DMS 273 (cell line): ENCODE measurements around the gene APOBEC3B.
"Not testable (repeated sequence)": the region's sequence is repeated elsewhere in the genome, so short reads cannot be mapped to it uniquely, and the experiment has no call there.

Experiments
- DNase-seq: peaks from one replicate; lab custom pipeline; 2025; ENCODE audit not compliant: unreplicated experiment; lab: John Stamatoyannopoulos, UW

APOBEC3B gene

DNA sequence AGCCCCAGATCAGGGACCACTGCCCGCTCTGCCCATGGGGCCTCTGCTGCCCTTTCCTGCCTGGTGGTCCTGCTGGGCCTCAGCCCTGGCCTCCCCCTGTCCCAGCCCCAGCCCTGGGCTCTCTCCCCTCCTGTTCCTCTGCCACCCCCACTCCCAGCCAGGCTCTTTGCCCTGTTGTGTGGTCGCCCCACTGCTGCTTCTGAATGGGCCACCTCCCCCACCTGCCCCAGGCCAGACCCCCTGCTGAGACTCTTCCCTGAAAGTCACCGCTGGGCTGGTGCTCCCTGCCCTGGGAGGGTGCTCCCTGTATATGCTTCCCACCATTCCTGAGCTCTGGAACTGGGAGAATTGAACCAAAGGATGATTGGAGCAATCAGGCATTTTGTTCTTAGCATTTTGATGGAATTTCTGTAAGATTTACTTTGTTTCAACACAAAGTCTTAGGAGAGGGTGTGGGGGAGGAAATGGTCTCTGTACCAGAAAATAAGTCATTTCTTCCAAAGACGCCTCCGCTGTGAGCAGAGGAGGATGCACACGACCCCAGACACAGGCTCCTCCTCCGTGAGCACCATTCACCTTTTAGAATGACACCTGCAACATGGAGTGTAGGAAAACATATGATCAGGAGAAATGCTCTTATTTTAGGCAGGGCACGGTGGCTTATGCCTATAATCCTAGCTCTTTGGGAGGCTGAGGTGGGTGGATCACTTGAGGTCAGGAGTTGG, 5.2 kb downstream of the APOBEC3B start:
- no peak for DNase-seq

DNA sequence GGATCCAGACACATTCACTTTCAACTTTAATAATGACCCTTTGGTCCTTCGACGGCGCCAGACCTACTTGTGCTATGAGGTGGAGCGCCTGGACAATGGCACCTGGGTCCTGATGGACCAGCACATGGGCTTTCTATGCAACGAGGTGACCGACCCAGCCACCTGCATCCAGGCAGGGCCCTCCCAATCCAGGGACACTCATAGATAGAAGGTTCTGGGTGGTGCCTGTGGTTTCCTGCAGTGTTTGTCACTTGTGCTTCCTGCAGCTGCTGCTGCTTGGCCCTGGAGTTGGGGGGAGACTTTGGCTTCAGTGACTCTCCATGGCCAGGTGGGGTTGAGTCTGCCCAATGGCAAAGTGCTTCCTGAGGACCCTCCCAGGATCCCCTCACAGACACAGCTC, 7.3 kb downstream of the APOBEC3B start:
- DNase-seq: no peak

GRCh38 chr22:38992871-38993371, 10.8 kb downstream of the APOBEC3B start:
- DNase-seq: peak; percentile 39

DNA sequence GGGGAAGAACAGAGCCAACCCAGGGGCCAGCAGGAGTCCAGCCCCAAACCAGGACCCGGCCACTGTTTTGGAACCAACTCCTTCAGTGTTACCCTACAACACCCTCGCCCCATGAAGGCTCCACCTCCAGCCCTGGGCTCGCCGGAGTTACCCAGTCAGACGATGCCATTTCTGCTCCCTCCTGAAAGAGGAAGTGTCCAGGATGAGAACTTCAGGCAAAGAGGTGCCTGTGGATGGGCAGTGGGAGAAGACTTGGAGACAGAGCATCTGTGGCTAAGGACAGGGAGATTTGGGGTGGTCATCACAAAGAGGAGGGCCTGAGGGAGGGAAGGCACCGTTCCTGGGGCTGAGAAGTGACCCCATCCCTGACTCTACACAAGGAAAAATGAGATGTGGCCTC, 14.0 kb downstream of the APOBEC3B start:
- DNase-seq: no peak

DNA sequence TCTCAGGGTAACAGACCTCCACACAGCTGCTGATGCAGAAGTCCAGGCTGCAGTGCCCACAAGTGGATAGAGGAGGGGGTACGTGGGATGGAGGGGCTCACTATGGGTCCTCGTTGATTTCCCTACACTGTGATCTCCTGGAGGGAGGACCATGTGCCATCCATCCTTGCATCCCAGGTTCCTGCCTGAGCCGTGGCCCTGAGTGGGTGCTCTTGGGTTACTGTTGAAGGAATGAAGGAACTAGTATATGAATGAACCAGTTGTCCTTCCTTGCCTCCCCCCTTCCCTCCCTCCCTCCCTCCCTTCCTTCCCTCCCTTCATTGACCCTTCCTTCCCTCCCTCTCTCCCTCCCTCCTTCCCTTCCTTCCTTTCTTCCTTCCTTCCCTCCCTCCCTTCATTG, 15.4 kb downstream of the APOBEC3B start:
- no peak for DNase-seq

DNA sequence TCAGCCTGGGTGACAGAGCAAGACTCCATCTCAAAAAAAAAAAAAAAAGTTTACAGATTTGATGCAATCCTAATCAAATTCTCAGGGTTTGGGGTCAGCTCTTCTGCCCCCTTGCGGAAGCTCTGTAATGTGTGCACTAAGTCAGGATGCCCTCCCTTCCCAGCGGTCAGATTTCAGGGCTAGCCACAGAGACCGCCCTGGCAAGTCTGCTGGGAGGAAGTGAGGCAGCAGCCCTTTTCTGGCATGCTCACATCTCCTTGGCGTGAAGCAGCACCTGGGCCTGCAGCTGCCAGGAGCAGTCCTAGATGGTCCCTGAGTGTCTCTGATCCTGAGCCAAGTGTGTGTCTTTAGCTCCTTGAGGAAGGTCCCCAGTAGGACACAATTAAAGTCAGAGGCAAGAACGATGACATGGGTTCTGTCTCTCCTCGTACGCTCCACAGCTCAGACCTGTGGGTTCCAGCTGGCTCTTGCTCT, 21.1 kb downstream of the APOBEC3B start:
- DNase-seq: peak; percentile 70

GRCh38 chr22:39007177-39007576, 25.0 kb downstream of the APOBEC3B start:
- DNase-seq: no peak

DNA sequence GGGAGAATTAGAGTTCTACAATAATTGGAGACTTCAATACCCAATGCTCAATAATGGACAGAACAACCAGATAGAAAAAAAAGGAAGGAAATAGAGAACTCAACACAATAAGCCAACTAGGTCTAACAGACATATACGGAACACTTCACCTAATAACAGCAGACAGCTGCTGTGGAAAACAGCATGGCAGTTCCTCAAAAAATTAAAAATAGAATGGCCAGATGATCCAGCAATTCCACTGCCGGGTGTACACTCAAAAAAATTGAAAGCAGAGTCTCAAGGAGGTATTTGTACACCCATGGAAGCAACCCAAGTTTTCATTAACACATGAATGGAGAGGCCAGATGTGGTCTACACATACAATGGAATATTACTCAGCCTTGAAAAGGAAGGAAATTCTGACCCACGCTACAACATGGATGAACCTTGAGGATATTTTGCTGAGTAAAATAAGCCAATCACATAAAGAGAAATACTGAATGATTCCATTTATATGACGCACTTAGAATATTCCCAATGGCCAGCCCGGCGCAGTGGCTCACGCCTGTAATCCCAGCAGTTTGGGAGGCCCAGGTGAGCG, 26.2 kb downstream of the APOBEC3B start:
- DNase-seq: not testable (repeated sequence)

DNA sequence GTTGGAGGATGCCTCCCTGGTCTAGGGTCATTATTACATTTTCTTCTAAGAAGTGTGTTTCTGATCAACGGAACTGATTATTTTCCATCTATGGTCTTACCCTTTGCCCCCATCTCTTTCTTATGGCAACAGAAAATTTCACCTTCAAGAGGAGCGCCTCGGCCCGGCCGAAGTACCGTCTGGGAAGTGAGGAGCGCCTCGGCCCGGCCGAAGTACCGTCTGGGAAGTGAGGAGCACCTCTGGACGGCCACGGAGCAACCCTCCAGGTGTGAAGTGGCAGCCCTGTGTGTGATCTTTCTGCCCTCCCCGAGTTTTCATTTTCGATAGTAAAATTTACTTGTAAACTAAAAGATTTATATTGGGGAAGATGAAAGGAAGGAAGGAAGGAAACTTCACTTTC, 28.8 kb downstream of the APOBEC3B start:
- DNase-seq: no peak

GRCh38 chr22:39012533-39013511, 30.7 kb downstream of the APOBEC3B start:
- no peak for DNase-seq

DNA sequence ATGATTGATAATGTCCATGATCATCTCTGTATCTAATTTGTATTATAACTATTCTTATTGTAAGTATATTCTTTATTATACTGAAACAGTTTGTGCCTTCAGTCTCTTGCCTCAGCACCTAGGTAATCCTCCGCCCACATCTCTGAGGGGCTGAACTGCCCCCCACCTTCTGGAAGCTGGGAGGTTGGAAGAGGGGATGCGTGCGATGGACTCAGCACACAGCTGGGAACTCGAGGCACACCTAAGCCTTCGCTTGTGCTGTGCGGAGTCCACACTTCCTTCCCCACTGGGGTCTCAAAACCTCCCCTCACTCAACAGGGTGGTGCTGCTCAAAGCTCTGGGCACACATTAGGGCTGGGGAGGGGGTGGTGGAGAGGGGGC, 31.4 kb downstream of the APOBEC3B start:
- not testable (repeated sequence) for DNase-seq

DNA sequence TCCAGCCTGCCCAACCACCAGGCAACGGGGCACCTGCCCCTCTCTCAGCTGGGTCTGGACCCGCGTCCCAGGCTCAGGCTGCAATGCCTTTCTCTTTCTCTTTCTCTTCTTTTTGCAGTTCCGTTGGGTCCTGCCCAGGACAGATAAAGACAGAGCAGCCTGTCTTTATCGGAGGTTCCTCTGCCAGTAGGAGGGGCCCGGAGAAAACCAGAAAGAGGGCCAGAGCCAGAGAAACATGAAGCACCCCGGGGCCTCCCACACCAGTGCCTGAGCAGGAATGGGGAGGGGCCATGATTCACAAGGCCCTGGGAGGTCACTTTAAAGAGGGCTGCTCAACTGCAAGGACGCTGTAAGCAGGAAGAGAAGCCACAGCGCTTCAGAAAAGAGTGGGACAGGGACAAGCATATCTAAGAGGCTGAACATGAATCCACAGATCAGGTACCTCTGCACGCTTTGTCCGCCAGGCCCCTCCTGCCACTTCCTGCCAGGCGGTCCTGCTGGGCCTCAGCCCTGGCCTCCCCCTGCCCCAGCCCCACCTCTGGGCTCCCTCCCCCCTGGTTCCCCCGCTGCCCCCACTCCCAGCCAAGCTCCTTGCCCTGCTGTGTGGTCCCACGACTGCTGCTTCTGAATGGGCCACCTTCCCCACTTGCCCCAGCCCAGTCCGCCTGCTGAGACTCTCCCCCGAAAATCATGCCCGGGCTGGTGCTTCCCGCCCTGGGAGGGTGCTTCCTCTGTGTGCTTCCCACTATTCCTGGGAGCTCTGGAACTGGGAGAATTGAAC, 32.0 kb downstream of the APOBEC3B start, which contains the start of gene APOBEC3C:
Gene APOBEC3C, plus strand, starts transcription at position 316 of the 781 bp plus-strand sequence. Its CDS starts 106 bp downstream, at position 422.
- DNase-seq: peak; percentile 63

DNA sequence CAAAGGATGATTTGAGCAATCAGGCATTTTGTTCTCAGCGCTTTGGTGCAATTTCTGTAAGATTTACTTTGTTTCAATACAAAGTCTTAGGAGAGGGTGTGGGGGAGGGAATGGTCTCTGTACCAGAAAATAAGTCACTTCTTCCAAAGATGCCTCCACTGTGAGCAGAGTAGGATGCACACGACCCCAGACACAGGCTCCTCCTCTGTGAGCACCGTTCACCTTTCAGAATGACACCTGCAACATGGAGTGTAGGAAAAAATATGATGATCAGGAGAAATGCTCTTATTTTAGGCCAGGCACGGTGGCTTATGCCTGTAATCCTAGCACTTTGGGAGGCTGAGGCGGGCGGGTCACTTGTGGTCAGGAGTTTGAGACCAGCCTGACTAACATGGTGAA, 32.6 kb downstream of the APOBEC3B start:
- DNase-seq: not testable (repeated sequence)

DNA sequence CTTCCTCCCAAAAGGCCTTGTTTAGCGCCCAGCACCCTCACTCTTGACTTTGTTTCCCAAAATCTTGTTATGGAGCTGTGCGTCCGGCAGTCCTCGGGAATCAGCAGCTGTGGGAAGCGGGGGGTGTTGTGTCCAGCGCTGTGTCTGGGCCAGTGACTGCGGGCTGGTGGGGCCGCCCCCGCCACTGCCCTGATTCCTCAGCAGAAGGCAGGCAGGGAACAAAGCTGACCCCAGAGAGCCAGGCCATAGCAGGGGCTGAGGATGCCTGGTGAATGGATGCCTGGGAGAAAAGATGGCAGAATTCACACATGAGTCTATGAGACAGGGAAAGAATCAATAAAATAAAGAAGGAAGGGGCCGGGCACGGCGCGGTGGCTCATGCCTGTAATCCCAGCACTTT, 34.4 kb downstream of the APOBEC3B start:
- no peak for DNase-seq

DNA sequence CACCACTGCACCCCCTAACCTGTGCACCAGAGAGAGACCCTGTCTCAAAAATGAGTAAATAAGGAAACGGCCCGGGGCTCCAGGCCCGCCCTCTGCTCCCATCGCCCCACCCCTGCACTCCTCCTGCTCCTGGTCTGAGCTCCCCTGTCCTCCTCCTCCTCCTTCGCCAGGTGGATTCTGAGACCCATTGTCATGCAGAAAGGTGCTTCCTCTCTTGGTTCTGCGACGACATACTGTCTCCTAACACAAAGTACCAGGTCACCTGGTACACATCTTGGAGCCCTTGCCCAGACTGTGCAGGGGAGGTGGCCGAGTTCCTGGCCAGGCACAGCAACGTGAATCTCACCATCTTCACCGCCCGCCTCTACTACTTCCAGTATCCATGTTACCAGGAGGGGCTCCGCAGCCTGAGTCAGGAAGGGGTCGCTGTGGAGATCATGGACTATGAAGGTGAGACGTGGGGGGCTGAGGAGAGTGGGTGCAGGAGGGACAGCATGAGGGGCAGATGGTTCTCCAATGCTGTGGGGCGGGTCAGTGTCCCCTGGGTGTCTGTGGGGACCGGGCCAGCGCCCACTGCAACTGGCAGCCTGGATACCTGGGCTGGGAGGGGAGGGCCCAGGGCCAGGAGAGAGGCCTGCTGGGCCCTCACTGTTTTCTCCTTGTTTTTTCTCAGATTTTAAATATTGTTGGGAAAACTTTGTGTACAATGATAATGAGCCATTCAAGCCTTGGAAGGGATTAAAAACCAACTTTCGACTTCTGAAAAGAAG, 35.6 kb downstream of the APOBEC3B start:
- no peak for DNase-seq

DNA sequence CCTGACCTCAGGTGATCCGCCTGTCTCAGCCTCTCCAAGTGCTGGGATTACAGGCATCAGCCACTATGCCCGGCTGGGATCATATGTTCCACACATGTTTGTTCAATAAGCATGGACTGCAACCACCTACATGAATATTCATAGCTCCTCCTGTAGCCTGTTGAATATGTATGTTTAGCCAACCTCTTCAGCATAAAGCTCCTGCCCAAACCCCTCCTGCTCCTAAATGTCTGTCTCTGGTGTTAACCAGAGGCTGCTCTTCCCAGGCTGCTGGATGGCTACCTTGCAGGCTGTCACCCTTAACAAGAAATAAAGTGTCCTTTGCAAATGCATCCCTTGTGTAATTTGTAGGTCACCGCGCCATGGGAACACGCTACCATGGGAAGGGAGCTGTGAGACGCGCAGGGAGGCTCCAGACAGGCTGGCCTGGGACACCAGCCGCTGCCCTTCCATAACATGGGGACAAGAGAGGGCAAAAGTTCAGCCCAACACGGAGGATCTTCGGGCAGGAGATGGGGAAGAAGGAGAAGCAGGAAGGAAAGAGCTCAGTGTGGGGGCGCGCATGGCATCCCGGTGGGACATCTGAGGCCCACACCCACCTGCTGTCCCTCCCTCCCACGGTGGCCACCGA, 38.0 kb downstream of the APOBEC3B start:
- DNase-seq: peak; percentile 13

DNA sequence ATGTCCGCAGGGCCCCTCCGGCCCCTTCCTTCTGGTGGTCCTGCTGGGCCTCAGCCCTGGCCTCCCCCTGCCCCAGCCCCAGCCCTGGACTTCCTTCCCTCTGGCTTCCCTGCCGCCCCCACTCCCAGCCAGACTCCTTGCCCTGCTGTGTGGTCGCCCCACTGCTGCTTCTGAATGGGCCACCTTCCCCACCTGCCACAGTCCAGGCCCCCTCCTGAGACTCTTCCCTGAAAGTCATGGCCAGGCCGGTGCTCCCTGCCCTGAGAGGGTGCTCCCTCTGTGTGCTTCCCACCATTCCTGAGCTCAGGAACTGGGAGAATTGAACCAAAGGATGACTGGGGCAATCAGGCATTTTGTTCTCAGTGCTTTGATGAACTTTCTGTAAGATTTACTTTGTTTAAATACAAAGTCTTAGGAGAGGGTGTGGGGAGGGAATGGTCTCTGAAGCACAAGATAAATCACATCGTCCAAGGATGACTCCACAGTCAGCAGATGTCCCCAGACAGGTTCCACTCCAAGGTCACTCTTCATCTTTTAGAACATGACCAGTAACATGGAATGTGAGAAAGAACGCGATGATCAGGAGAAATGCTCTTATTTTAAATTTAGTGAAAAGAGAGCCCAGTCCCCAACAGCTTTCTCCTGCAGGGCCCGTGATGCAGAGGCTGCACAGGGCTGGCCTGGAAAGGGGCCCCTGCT, 39.6 kb downstream of the APOBEC3B start:
- DNase-seq: no peak

DNA sequence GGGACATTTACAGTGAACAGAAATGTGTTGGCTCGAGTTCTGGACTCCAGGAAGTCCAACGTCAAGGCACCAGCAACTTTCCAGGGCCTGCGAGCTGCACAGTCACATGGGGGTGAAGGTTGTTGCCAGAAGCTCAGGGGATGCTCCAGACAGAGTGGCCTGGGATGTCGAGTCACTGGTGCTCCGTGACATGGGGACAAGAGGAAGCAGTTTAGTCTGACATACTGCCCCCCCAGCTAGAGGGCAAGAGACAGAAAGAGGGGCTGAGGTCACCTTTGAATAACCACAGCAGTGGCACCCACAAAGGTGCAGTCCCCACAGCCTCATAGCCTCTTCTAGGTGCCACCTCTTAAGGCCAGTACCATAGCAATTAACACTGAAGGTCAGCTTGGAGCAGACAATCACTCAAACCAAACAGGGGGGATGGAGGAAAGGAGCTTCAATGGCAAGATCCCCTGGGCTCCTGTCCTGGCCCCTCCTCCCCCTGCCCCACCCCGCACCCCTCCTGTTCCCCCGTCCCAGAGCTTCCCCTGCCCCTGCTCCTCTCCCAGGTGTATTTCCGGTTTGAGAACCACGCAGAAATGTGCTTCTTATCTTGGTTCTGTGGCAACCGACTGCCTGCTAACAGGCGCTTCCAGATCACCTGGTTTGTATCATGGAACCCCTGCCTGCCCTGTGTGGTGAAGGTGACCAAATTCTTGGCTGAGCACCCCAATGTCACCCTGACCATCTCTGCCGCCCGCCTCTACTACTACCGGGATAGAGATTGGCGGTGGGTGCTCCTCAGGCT, 42.6 kb downstream of the APOBEC3B start:
- no peak for DNase-seq
